Trophoblast cell (in vitro differentiated cells and primary cell): Measurements from ENCODE around the gene PTPRQ.

Experiments used
- DNase-seq, 2 donors: peaks; one replicate each; pipeline ENCODE4 v3.0.0-alpha.2; 2016
- H2AFZ ChIP-seq: 2 replicates; pipeline ENCODE4 v1.6.1; 2013; ENCODE audit warnings: low read length, moderate library complexity, mild to moderate bottlenecking; ENCODE audit not compliant: insufficient read depth, poor library complexity
- H2AK5ac ChIP-seq: 2 replicates; pipeline ENCODE4 v1.6.1; 2013; ENCODE audit warnings: mild to moderate bottlenecking, low read length
- H2BK120ac ChIP-seq: 2 replicates; pipeline ENCODE4 v1.6.1; 2013; ENCODE audit warnings: low read length, mild to moderate bottlenecking, moderate library complexity; ENCODE audit not compliant: insufficient read depth, poor library complexity
- H2BK12ac ChIP-seq: 2 replicates; pipeline ENCODE4 v1.6.1; 2013; ENCODE audit warnings: mild to moderate bottlenecking, low read length, moderate library complexity
- H2BK5ac ChIP-seq: 2 replicates; pipeline ENCODE4 v1.6.1; 2013; ENCODE audit warnings: low read length, low read depth, moderate library complexity, mild to moderate bottlenecking; ENCODE audit not compliant: poor library complexity
- H3K14ac ChIP-seq: 2 replicates; pipeline ENCODE4 v1.6.1; 2013; ENCODE audit warnings: mild to moderate bottlenecking, low read length
- H3K18ac ChIP-seq: 2 replicates; pipeline ENCODE4 v1.6.1; 2013; ENCODE audit warnings: mild to moderate bottlenecking, low read length
- H3K23ac ChIP-seq: 2 replicates; pipeline ENCODE4 v1.6.1; 2013; ENCODE audit warnings: low read length
- H3K27ac ChIP-seq: 2 replicates; pipeline ENCODE4 v1.5.1; 2013; ENCODE audit warnings: low read depth, mild to moderate bottlenecking, inconsistent platforms, low read length, moderate library complexity
- H3K27me3 ChIP-seq: 2 replicates; pipeline ENCODE4 v1.6.1; 2013; ENCODE audit warnings: inconsistent platforms, mild to moderate bottlenecking, low read length, moderate library complexity; ENCODE audit not compliant: insufficient read depth
- H3K36me3 ChIP-seq, 2 experiments: 1 replicate in 1 of 2; 2 replicates in 1 of 2; pipeline ENCODE4 v1.6.1; 2013; ENCODE audit warnings: low read length in 2 of 2, mild to moderate bottlenecking in 2 of 2, moderate library complexity in 1 of 2; ENCODE audit not compliant: insufficient read depth in 2 of 2, control insufficient read depth in 1 of 2
- H3K4ac ChIP-seq: 2 replicates; pipeline ENCODE4 v1.6.1; 2013; ENCODE audit warnings: low read depth, mild to moderate bottlenecking, low read length, moderate library complexity
- H3K4me1 ChIP-seq, 2 experiments: 1 replicate in 1 of 2; 2 replicates in 1 of 2; pipeline ENCODE4 v1.6.1; 2013; ENCODE audit warnings: low read length in 2 of 2, mild to moderate bottlenecking in 2 of 2, moderate library complexity in 1 of 2; ENCODE audit not compliant: insufficient read depth in 2 of 2, control insufficient read depth in 1 of 2
- H3K4me2 ChIP-seq: 2 replicates; pipeline ENCODE4 v1.6.1; 2013; ENCODE audit warnings: inconsistent platforms, mild to moderate bottlenecking, low read length, moderate library complexity
- H3K4me3 ChIP-seq: 2 replicates; pipeline ENCODE4 v1.5.1; 2013; ENCODE audit warnings: mild to moderate bottlenecking, low read depth, low read length, inconsistent platforms
- H3K79me1 ChIP-seq: one replicate; pipeline ENCODE4 v1.6.1; 2013; ENCODE audit warnings: low read length
- H3K79me2 ChIP-seq: 2 replicates; pipeline ENCODE4 v1.6.1; 2013; ENCODE audit warnings: low read length, mild to moderate bottlenecking; ENCODE audit not compliant: control insufficient read depth, insufficient read depth, poor library complexity
- H3K9ac ChIP-seq: 2 replicates; pipeline ENCODE4 v1.6.1; 2013; ENCODE audit warnings: mild to moderate bottlenecking, low read length
- H3K9me3 ChIP-seq: 2 replicates; pipeline ENCODE4 v1.6.1; 2013; ENCODE audit warnings: low read depth, mild to moderate bottlenecking, control low read depth, inconsistent platforms, low read length; ENCODE audit not compliant: insufficient read depth
- H4K12ac ChIP-seq: 2 replicates; pipeline ENCODE4 v1.6.1; 2013; ENCODE audit warnings: low read depth, mild to moderate bottlenecking, low read length, moderate library complexity
- H4K8ac ChIP-seq: 2 replicates; pipeline ENCODE4 v1.6.1; 2013; ENCODE audit warnings: low read depth, mild to moderate bottlenecking, low read length, moderate library complexity
- H4K91ac ChIP-seq: one replicate; pipeline ENCODE4 v1.6.1; 2013; ENCODE audit warnings: low read depth, mild to moderate bottlenecking, low read length, moderate library complexity
- WGBS: extraction: QIAGEN DNeasy Blood & Tissue Kit; methylation state at CpG from one replicate; pipeline ENCODE4 v1.1.7; 2013; ENCODE audit warnings: missing lambda C conversion rate; ENCODE audit not compliant: insufficient read length, insufficient coverage; ENCODE audit errors: extremely low coverage; 5-methylcytosine and 5-hydroxymethylcytosine counted together

The PTPRQ gene

DNA sequence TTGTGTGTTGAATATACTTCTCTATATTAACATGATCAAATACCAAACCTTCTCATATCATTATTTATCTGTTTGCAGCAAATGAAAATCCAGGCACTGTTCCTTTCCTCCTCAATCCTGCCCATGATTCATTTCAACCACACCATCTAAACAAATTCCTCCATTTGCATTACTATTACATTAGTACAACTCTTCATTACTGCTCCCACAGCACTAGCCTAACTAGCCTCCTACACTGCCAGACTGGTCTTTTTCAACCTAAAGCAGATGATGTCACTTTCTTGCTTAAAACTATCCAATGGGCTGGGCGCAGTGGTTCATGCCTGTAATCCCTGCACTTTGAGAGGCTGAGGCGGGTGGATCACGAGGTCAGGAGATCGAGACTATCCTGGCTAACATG, 146.1 kb downstream of the PTPRQ start:
- no peak overlapping the region for H2AFZ ChIP-seq
- H3K9ac ChIP-seq = no peak overlapping the region

GRCh38 chr12:80593766-80594165, 149.7 kb downstream of the PTPRQ start:
- no peak overlapping the region for H3K14ac ChIP-seq
- H3K9ac ChIP-seq = no peak overlapping the region
- no peak overlapping the region for H4K12ac ChIP-seq
- H3K79me1 ChIP-seq = no peaks in the 10 kb centered on the region
- no peak overlapping the region for H2BK120ac ChIP-seq
- no peak overlapping the region for H3K23ac ChIP-seq
- no peaks in the 10 kb centered on the region for H3K4me1 ChIP-seq
- H2AK5ac ChIP-seq = no peak overlapping the region
- H2BK5ac ChIP-seq = no peak overlapping the region
- WGBS = no CpG with 5 or more reads among the region's 1 CpG
- no peak overlapping the region for H4K8ac ChIP-seq
- peak in 1 of 2 donors; percentile 32 for DNase-seq
- H3K79me2 ChIP-seq = no peaks in the 10 kb centered on the region
- no peak overlapping the region for H3K4me3 ChIP-seq
- H3K27me3 ChIP-seq = no peaks in the 10 kb centered on the region
- no peak overlapping the region for H4K91ac ChIP-seq
- H3K36me3 ChIP-seq = no peaks in the 10 kb centered on the region
- no peaks in the 10 kb centered on the region for H3K9me3 ChIP-seq
- H3K27ac ChIP-seq = no peak overlapping the region
- no peak overlapping the region for H3K4me2 ChIP-seq
- no peak overlapping the region for H3K18ac ChIP-seq
- no peak overlapping the region for H3K4ac ChIP-seq
- H2AFZ ChIP-seq = no peak overlapping the region
- H2BK12ac ChIP-seq = no peak overlapping the region

More for the DNA sequence above, 146.1 kb downstream of the PTPRQ start:
- Histone ChIP-seq H3K9me3 (no peaks in the 10 kb centered on the region), H3K4me1 (no peaks in the 10 kb centered on the region), H2BK5ac (no peak overlapping the region), H3K36me3 (no peaks in the 10 kb centered on the region), H3K27ac (no peak overlapping the region), H3K18ac (no peak overlapping the region), H3K27me3 (no peaks in the 10 kb centered on the region), H3K23ac (no peak overlapping the region), H3K79me2 (no peaks in the 10 kb centered on the region), H2BK120ac (no peak overlapping the region), H2AK5ac (no peak overlapping the region), H3K79me1 (no peaks in the 10 kb centered on the region), H3K14ac (no peak overlapping the region), H4K12ac (no peak overlapping the region), H2BK12ac (no peak overlapping the region), H4K8ac (no peak overlapping the region), H4K91ac (no peak overlapping the region), H3K4me2 (no peak overlapping the region), H3K4me3 (no peak overlapping the region), H3K4ac (no peak overlapping the region)
- DNase-seq = peak; percentile 76 to 86
- WGBS = no CpG with 5 or more reads among the region's 4 CpGs

DNA sequence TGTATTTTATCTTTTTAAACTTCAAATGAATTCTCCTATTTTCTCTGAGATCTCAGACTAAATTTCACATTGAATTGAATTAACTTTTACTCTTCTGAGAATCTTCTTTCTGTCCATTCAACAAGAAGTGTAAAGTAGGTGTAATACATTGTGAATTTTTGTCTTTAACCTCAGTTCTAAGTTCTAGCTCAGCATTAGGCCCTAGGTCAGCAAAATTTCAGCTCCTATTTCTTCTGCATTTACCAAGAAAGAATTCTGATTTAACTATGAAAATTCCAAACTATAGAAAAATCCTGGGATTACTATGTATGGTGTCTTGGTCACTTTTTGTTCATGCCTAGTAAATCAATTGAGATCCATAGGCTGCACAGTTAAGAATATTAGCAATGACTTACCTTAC, 152.5 kb downstream of the PTPRQ start:
- Histone ChIP-seq H2BK5ac (no peak overlapping the region), H3K14ac (no peak overlapping the region), H3K79me2 (no peaks in the 10 kb centered on the region), H4K91ac (no peak overlapping the region), H2AFZ (no peak overlapping the region), H2BK120ac (no peak overlapping the region), H3K79me1 (no peaks in the 10 kb centered on the region), H3K4me3 (no peak overlapping the region), H3K27ac (no peak overlapping the region), H3K23ac (no peak overlapping the region), H3K27me3 (no peaks in the 10 kb centered on the region), H3K4me1 (no peaks in the 10 kb centered on the region), H2AK5ac (no peak overlapping the region), H3K9ac (no peak overlapping the region), H3K18ac (no peak overlapping the region), H2BK12ac (no peak overlapping the region), H3K36me3 (no peaks in the 10 kb centered on the region), H3K4ac (no peak overlapping the region), H4K12ac (no peak overlapping the region), H4K8ac (no peak overlapping the region), H3K9me3 (no peaks in the 10 kb centered on the region), H3K4me2 (no peak overlapping the region)
- DNase-seq = no peak

DNA sequence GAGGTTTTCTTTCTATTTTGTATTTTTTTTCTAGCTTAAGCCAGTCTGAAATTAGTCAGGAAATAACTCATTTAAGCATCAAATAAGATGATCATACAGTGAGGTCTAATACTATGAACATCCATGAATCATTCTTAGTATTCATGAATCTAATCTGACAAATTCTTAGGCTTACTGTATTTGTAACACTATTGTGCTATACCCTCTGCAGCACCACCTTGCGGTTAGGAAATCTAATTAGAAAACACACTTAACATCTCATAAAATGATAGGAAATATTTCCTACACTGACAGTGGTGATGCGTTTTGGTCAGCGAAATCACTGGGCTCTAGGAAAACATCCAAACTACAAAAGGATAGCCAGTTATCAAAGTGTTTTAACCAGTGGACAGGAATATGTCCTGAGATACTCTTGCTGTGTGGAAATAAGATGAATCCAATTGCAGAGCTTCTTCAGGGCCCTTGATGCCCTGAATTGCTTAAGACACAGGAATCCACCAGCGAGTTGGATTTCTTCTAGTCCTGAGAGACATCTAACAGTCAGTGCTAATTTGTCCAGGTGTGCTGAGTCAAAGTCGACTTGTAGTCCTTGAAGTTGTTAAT, 154.1 kb downstream of the PTPRQ start:
- Histone ChIP-seq H2BK5ac (no peak overlapping the region), H3K4me1 (no peaks in the 10 kb centered on the region), H3K36me3 (no peaks in the 10 kb centered on the region), H4K8ac (no peak overlapping the region), H4K91ac (no peak overlapping the region), H3K9ac (no peak overlapping the region), H3K4ac (no peak overlapping the region), H3K79me2 (no peaks in the 10 kb centered on the region), H3K14ac (no peak overlapping the region), H2AFZ (no peak overlapping the region), H4K12ac (no peak overlapping the region), H3K4me2 (no peak overlapping the region), H3K9me3 (no peaks in the 10 kb centered on the region), H3K4me3 (no peak overlapping the region), H3K79me1 (no peaks in the 10 kb centered on the region), H2BK120ac (no peak overlapping the region), H3K27ac (no peak overlapping the region), H3K27me3 (no peaks in the 10 kb centered on the region), H2BK12ac (no peak overlapping the region), H3K23ac (no peak overlapping the region), H3K18ac (no peak overlapping the region), H2AK5ac (no peak overlapping the region)
- DNase-seq = peak; percentile 38 to 73
- WGBS = no CpG with 5 or more reads among the region's 5 CpGs
